H1 (cell line): ENCODE data around the gene COL27A1. TPM values are rescaled to one million over a fixed set of nuclear protein-coding genes. Genes with fewer than 3 reads are reported as not detected.
A peak's percentile ranks its signal among the peaks of the same experiment; 100 is the strongest.

ENCODE experiments used
- CTCF ChIA-PET: fragments of 300-600 bp; sonication (Branson Sonifier 250); formaldehyde crosslinking; loops from one replicate; lab custom pipeline; 2021; ENCODE audit not compliant: partially characterized antibody; lab: Charles Lee
- POLR2A ChIA-PET: fragments of 300-600 bp; sonication (Branson Sonifier 250); formaldehyde crosslinking; loops from one replicate; lab custom pipeline; 2021; ENCODE audit warnings: inconsistent platforms; ENCODE audit not compliant: partially characterized antibody; lab: Charles Lee
- DNase-seq, 2 experiments: peaks; one replicate each; pipeline versions ENCODE4 v3.0.0 to v3.0.0-alpha.2; 2010 to 2022; ENCODE audit warnings: low spot score in 2 of 2, low read depth in 1 of 2, mixed read lengths in 1 of 2
- FAIRE-seq: peaks from 2 replicates; lab custom pipeline; 2011; peaks lifted over from hg19 to GRCh38; lab: Jason Lieb, UNC
- H2AFZ ChIP-seq: 2 replicates; pipeline ENCODE4 v1.8.1; 2012; ENCODE audit warnings: low read length, inconsistent platforms
- H2AK5ac ChIP-seq: 2 replicates; pipeline ENCODE4 v1.6.1; 2013; ENCODE audit warnings: low read depth, low read length
- H2BK120ac ChIP-seq: replicated peaks from 2 replicates; pipeline ENCODE3; 2013; ENCODE audit warnings: low read depth, low read length, inconsistent platforms
- H2BK12ac ChIP-seq: 2 replicates; pipeline ENCODE4 v1.6.1; 2013; ENCODE audit warnings: low read depth, low read length
- H2BK15ac ChIP-seq: 2 replicates; pipeline ENCODE4 v1.6.1; 2013; ENCODE audit warnings: low read length
- H2BK20ac ChIP-seq: 2 replicates; pipeline ENCODE4 v1.6.1; 2013; ENCODE audit warnings: low read length
- H2BK5ac ChIP-seq: 2 replicates; pipeline ENCODE4 v1.6.1; 2013; ENCODE audit warnings: low read depth, low read length
- H3K14ac ChIP-seq: 2 replicates; pipeline ENCODE4 v1.6.1; 2013; ENCODE audit warnings: inconsistent platforms; ENCODE audit not compliant: insufficient read length
- H3K18ac ChIP-seq: 2 replicates; pipeline ENCODE4 v1.6.1; 2013; ENCODE audit warnings: low read length; ENCODE audit errors: extremely low read depth
- H3K23ac ChIP-seq: 2 replicates; pipeline ENCODE4 v1.6.1; 2013; ENCODE audit warnings: inconsistent platforms; ENCODE audit not compliant: insufficient read length
- H3K23me2 ChIP-seq: 2 replicates; pipeline ENCODE4 v1.6.1; 2013; ENCODE audit warnings: low read depth, low read length
- H3K27ac ChIP-seq: 2 replicates; pipeline ENCODE4 v1.6.1; 2011; ENCODE audit warnings: low read depth, low read length, inconsistent platforms
- H3K27me3 ChIP-seq, 4 experiments: replicated peaks in 1 of 4; 1 replicate in 1 of 4; 2 replicates in 3 of 4; pipeline versions ENCODE4 v1.6.1 to v1.8.1; 2011 to 2013; ENCODE audit warnings: low read length in 3 of 4, mild to moderate bottlenecking in 3 of 4, inconsistent platforms in 2 of 4, mixed read lengths in 2 of 4, moderate library complexity in 1 of 4; ENCODE audit not compliant: control insufficient read depth in 3 of 4, insufficient read depth in 3 of 4; ENCODE audit errors: extremely low read depth in 1 of 4
- H3K36me3 ChIP-seq, 4 experiments: 2 replicates each; pipeline versions ENCODE4 v1.6.1 to v1.8.1; 2011 to 2013; ENCODE audit warnings: mild to moderate bottlenecking in 4 of 4, low read length in 3 of 4, moderate library complexity in 2 of 4, control low read depth in 1 of 4, inconsistent platforms in 1 of 4; ENCODE audit not compliant: insufficient read depth in 4 of 4, control insufficient read depth in 2 of 4
- H3K4ac ChIP-seq: replicated peaks from 2 replicates; pipeline ENCODE3; 2013; ENCODE audit warnings: low read length, low read depth, mixed read lengths, inconsistent platforms; ENCODE audit not compliant: insufficient read length
- H3K4me1 ChIP-seq, 4 experiments: replicated peaks in 1 of 4; 1 replicate in 1 of 4; 2 replicates in 3 of 4; pipeline versions ENCODE4 v1.6.1 to v1.8.1; 2011 to 2013; ENCODE audit warnings: low read length in 3 of 4, inconsistent platforms in 2 of 4, mixed read lengths in 1 of 4; ENCODE audit not compliant: insufficient read depth in 4 of 4, control insufficient read depth in 3 of 4
- H3K4me2 ChIP-seq, 2 experiments: 2 replicates each; pipeline versions ENCODE4 v1.6.1 to v1.8.1; 2011 to 2013; ENCODE audit warnings: low read depth in 2 of 2, low read length in 2 of 2, control low read depth in 1 of 2, inconsistent platforms in 1 of 2, mild to moderate bottlenecking in 1 of 2; ENCODE audit not compliant: insufficient read depth in 1 of 2
- H3K4me3 ChIP-seq, 4 experiments: fragments of 200-600, 300-600 bp in 1 of 4; sonication (generic), shearing (Covaris generic), sonication (Bioruptor Twin) in 1 of 4; 2 replicates each; pipeline versions ENCODE4 v1.5.1 to v1.8.1; 2011 to 2016; ENCODE audit warnings: low read length in 4 of 4, low read depth in 3 of 4, control low read depth in 2 of 4, inconsistent platforms in 2 of 4, mild to moderate bottlenecking in 2 of 4, mixed read lengths in 1 of 4, moderate library complexity in 1 of 4; ENCODE audit not compliant: insufficient read depth in 2 of 4; ENCODE audit errors: extremely low read depth in 1 of 4
- H3K56ac ChIP-seq: replicated peaks from 2 replicates; pipeline ENCODE3; 2013; ENCODE audit warnings: low read depth, mild to moderate bottlenecking, mixed read lengths, low read length, inconsistent platforms; ENCODE audit not compliant: insufficient read length
- H3K79me1 ChIP-seq: 2 replicates; pipeline ENCODE4 v1.6.1; 2013; ENCODE audit warnings: low read depth, low read length, control low read depth
- H3K79me2 ChIP-seq, 2 experiments: 2 replicates each; pipeline versions ENCODE4 v1.6.1 to v1.8.1; 2012 to 2013; ENCODE audit warnings: low read length in 2 of 2, mild to moderate bottlenecking in 2 of 2, inconsistent platforms in 1 of 2; ENCODE audit not compliant: insufficient read depth in 2 of 2, control insufficient read depth in 1 of 2
- H3K9ac ChIP-seq, 4 experiments: replicated peaks in 1 of 4; 1 replicate in 1 of 4; 2 replicates in 3 of 4; pipeline versions ENCODE4 v1.6.1 to v1.8.1; 2011 to 2013; ENCODE audit warnings: low read depth in 3 of 4, low read length in 3 of 4, control low read depth in 2 of 4, mild to moderate bottlenecking in 2 of 4, moderate library complexity in 2 of 4, inconsistent platforms in 1 of 4; ENCODE audit errors: extremely low read depth in 1 of 4
- H3K9me3 ChIP-seq, 2 experiments: 2 replicates each; pipeline versions ENCODE4 v1.6.1 to v1.8.1; 2012 to 2013; ENCODE audit warnings: mild to moderate bottlenecking in 2 of 2, moderate library complexity in 2 of 2, control low read depth in 1 of 2, inconsistent platforms in 1 of 2, low read depth in 1 of 2, low read length in 1 of 2, mixed read lengths in 1 of 2; ENCODE audit not compliant: insufficient read depth in 2 of 2
- H4K20me1 ChIP-seq, 2 experiments: replicated peaks in 1 of 2; 2 replicates each; pipeline versions ENCODE3 to v1.8.1; 2011 to 2013; ENCODE audit warnings: inconsistent platforms in 2 of 2, low read length in 2 of 2, mild to moderate bottlenecking in 1 of 2; ENCODE audit not compliant: insufficient read depth in 2 of 2, control insufficient read depth in 1 of 2
- H4K5ac ChIP-seq: 2 replicates; pipeline ENCODE4 v1.6.1; 2013; ENCODE audit warnings: low read length, low read depth, mixed read lengths, inconsistent platforms; ENCODE audit not compliant: insufficient read length
- H4K8ac ChIP-seq: 2 replicates; pipeline ENCODE4 v1.8.0; 2013; ENCODE audit warnings: mild to moderate bottlenecking, moderate library complexity, low read length, inconsistent platforms; ENCODE audit not compliant: insufficient read depth; ENCODE audit errors: extremely low read depth
- H4K91ac ChIP-seq: replicated peaks from 2 replicates; pipeline ENCODE3; 2013; ENCODE audit warnings: low read length, mixed read lengths, inconsistent platforms; ENCODE audit not compliant: insufficient read length
- CBX5 ChIP-seq: fragments of 300-800, 300-1000 bp; sonication (generic); IDR thresholded peaks from 2 replicates; pipeline ENCODE4 v1.7.1; 2016; ENCODE audit warnings: antibody characterized with exemption, low read length, low read depth
- JUN ChIP-seq: IDR thresholded peaks from 2 replicates; pipeline ENCODE4 v1.6.1; 2011; ENCODE audit warnings: low read depth, mild to moderate bottlenecking, improper control_type of control experiment, low read length
- KDM1A ChIP-seq: fragments of 200-600, 300-600 bp; sonication (generic); IDR thresholded peaks from 2 replicates; pipeline ENCODE4 v1.7.1; 2016; ENCODE audit warnings: mild to moderate bottlenecking, low read length, borderline replicate concordance
- KDM5A ChIP-seq: fragments of 200-600 bp; IDR thresholded peaks from 2 replicates; pipeline ENCODE4 v1.7.1; 2012; ENCODE audit warnings: mild to moderate bottlenecking, low read length, inconsistent platforms, mixed read lengths
- NRF1 ChIP-seq: IDR thresholded peaks from 2 replicates; pipeline ENCODE4 v1.6.1; 2011; ENCODE audit warnings: mild to moderate bottlenecking, low read depth, low read length, improper control_type of control experiment
- RBBP5 ChIP-seq: IDR thresholded peaks from 2 replicates; pipeline ENCODE4 v1.7.1; 2012; ENCODE audit warnings: low read depth, mild to moderate bottlenecking, inconsistent platforms, low read length, moderate library complexity, borderline replicate concordance
- RNF2 ChIP-seq: fragments of 200-900, 300-1000 bp; sonication (generic); IDR thresholded peaks from 2 replicates; pipeline ENCODE4 v1.7.1; 2016; ENCODE audit warnings: borderline replicate concordance, low read depth, mild to moderate bottlenecking, antibody characterized with exemption, low read length; ENCODE audit not compliant: poor library complexity, severe bottlenecking; ENCODE audit errors: missing control alignments
- TEAD4 ChIP-seq: IDR thresholded peaks from 2 replicates; pipeline ENCODE4 v1.6.1; 2012; ENCODE audit warnings: low read depth, low read length, inconsistent platforms, mixed read lengths
- WGBS, 2 experiments: shearing (Covaris generic) in 1 of 2; methylation state at CpG; one replicate each; pipeline versions ENCODE4 v1.1.6 to v1.1.7; 2013 to 2015; ENCODE audit warnings: low lambda C conversion rate in 2 of 2, mixed read lengths in 2 of 2, inconsistent platforms in 1 of 2, low coverage in 1 of 2, missing lambda C conversion rate in 1 of 2; ENCODE audit not compliant: insufficient replicate concordance in 2 of 2, insufficient coverage in 1 of 2, insufficient read length in 1 of 2; ENCODE audit errors: extremely low coverage in 1 of 2, missing lambda C conversion rate in 1 of 2; 5-methylcytosine and 5-hydroxymethylcytosine counted together
- polyA plus RNA-seq, 7 experiments: library from polyadenylated mRNA; depleted of rRNA in 3 of 7; stranded (reverse) in 5 of 7; unstranded in 2 of 7; fragments of >200 nt in 5 of 7; fragments of 200-250 nt in 2 of 7; gene quantifications; 1 replicate in 5 of 7; 2 replicates in 1 of 7; 4 replicates in 1 of 7; pipeline versions ENCODE4 v1.2.1 to v1.2.3, GENCODE V29; 2011 to 2013; ENCODE audit warnings: missing spikeins in 2 of 7, mixed read lengths in 2 of 7
- total RNA-seq: library from RNA; stranded (reverse); fragmentation: NEBNext Ultra II Directional; extraction: Animal tissue kit (Norgen Biotek cat#: 25700); gene quantifications from 2 replicates; pipeline ENCODE4 v1.2.1, GENCODE V29; 2021

Gene COL27A1
- total and polyA plus RNA-seq, 2 of the 8 experiments (the other 6 are each of a cell fraction or from before 2014, with no cell fraction given): 15.1 to 22.8 TPM

- Histone ChIP-seq H2BK5ac (no peak overlapping the region), H3K27ac (no peak overlapping the region), H2AFZ (no peak overlapping the region), H3K79me1 (no peaks in the 10 kb centered on the region), H2BK20ac (no peak overlapping the region), H3K9ac (no peak overlapping the region), H3K56ac (no peak overlapping the region), H4K20me1 (peaks cover 0 to 2% of the 10 kb centered on the region in 2 experiments), H3K9me3 (no peaks in the 10 kb centered on the region), H3K79me2 (no peaks in the 10 kb centered on the region), H3K4me3 (no peak overlapping the region), H3K4me1 (peaks cover 0 to 3% (median 0%) of the 10 kb centered on the region in 4 experiments; a peak in 2 of 7 replicates), H4K91ac (no peak overlapping the region), H4K5ac (no peak overlapping the region), H3K23me2 (no peaks in the 10 kb centered on the region), H2AK5ac (no peak overlapping the region), H3K23ac (no peak overlapping the region), H3K14ac (no peak overlapping the region), H2BK120ac (no peak overlapping the region), H4K8ac (no peak overlapping the region), H3K4me2 (no peak overlapping the region), H2BK15ac (no peak overlapping the region), H3K36me3 (no peaks in the 10 kb centered on the region), H2BK12ac (no peak overlapping the region), H3K27me3 (no peaks in the 10 kb centered on the region), H3K18ac (no peak overlapping the region), H3K4ac (no peak overlapping the region)
- POLR2A ChIA-PET: interaction anchor here (0.6 kb wide), 1 partner anchor 201 kb away, joined by 3 read pairs; no protein-coding TSS in a partner anchor
- FAIRE-seq: no peak
- CTCF ChIA-PET: interaction anchor here (0.8 to 17.3 kb wide), 6 partner anchors 8 to 151 kb away, joined by 3 to 206 read pairs (median 6); partner anchors contain the start of gene COL27A1
- no peak for DNase-seq
- TF ChIP-seq KDM1A: 0 out of 2 replicates have a peak, but pooled peaks have one; percentile 49
- TF ChIP-seq JUN: no peak
- no peak for TF ChIP-seq TEAD4
- TF ChIP-seq CBX5: no peak
- TF ChIP-seq KDM5A: no peak
- no peak for TF ChIP-seq RNF2
- TF ChIP-seq RBBP5: no peak
- TF ChIP-seq NRF1: no peak
- TF ChIP-seq, all 59 proteins: peak for 1
- 79% methylated on average over 6 of the region's 6 CpGs; no CpG with 5 or more reads in 1 of the 2 experiments for WGBS, 2 experiments
These were observed 103.8 kb downstream of the COL27A1 start for GRCh38 chr9:114258866-114259797.
